ENCODE data around the gene SCFD2.

DNA sequence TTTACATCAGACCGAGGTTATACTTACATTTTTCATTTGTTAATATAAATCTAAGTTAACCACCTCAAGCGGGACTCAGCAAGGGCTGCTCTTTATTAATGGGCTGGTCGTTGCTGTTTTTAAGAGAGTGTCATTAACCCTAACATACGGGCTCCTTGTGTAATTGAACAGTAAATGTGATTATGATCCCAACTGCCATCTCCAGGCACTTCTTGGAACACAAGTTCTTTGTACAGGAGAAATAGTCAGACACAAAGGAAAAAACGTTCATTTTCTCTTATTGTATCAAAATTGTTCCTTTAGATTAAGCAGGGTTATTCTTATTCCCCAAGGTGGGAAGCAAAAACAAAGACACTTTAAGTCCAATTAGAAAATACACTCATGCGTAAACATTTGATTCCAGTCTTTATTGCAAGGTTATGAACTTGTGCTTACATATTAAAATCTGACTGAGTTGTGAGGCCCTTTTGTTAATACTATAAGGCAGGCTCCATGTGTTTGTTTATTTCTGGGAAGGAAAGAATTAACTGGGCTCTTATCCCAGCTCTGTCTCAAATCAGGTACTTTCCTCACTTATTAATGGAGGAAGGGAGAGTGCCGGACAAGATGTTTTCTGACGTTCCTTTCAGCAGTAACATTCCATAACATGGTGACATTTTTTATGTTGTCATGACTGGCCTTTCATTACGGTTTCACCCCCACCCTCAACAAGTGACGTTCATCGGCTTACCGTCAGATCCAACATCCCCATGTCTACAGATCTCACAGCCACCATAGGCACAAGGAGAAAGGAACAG lies 407.8 kb downstream of the SCFD2 start:
- TF ChIP-seq EZH2 (IDR thresholded peaks at IDR 0.05; ENCODE audit: insufficient read depth, low read length): no peak
- TF ChIP-seq, protein P1, sequence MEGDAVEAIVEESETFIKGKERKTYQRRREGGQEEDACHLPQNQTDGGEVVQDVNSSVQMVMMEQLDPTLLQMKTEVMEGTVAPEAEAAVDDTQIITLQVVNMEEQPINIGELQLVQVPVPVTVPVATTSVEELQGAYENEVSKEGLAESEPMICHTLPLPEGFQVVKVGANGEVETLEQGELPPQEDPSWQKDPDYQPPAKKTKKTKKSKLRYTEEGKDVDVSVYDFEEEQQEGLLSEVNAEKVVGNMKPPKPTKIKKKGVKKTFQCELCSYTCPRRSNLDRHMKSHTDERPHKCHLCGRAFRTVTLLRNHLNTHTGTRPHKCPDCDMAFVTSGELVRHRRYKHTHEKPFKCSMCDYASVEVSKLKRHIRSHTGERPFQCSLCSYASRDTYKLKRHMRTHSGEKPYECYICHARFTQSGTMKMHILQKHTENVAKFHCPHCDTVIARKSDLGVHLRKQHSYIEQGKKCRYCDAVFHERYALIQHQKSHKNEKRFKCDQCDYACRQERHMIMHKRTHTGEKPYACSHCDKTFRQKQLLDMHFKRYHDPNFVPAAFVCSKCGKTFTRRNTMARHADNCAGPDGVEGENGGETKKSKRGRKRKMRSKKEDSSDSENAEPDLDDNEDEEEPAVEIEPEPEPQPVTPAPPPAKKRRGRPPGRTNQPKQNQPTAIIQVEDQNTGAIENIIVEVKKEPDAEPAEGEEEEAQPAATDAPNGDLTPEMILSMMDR (IDR thresholded peaks at IDR 0.05; ENCODE audit: insufficient read depth, low read depth, low read length): no peak

Data from astrocyte (in vitro differentiated cells and primary cell).